GM23338 (cell line): Measurements from ENCODE around the gene NDEL1. TPM values are rescaled to one million over a fixed set of nuclear protein-coding genes. Genes with fewer than 3 reads are reported as not detected.

Experiments
- ATAC-seq: fragments of 200-7000 bp; cut with Tn5 transposase; 3 replicates; pipeline ENCODE4 v1.9.1; 2020
- DNase-seq: peaks from one replicate; pipeline ENCODE4 v3.0.0-alpha.2; 2015; ENCODE audit warnings: low spot score
- H2AFZ ChIP-seq: fragments of 200-600 bp; sonication (generic); 2 replicates; pipeline ENCODE4 v1.8.0; 2016; ENCODE audit warnings: antibody characterized with exemption, mild to moderate bottlenecking, moderate library complexity
- H3F3A ChIP-seq: fragments of 200-600 bp; sonication (generic); replicated peaks from 2 replicates; pipeline ENCODE4 v1.8.0; 2017; ENCODE audit warnings: antibody characterized with exemption, mixed run types, low read depth
- H3K27ac ChIP-seq: fragments of 200-600 bp; sonication (generic); 2 replicates; pipeline ENCODE4 v1.6.1; 2016; ENCODE audit warnings: low read depth
- H3K27me3 ChIP-seq: fragments of 200-600 bp; sonication (generic); 2 replicates; pipeline ENCODE4 v1.8.0; 2016; ENCODE audit warnings: mild to moderate bottlenecking, mixed run types, moderate library complexity; ENCODE audit not compliant: insufficient read depth
- H3K36me3 ChIP-seq: fragments of 200-600 bp; sonication (generic); 2 replicates; pipeline ENCODE4 v1.8.0; 2016; ENCODE audit warnings: mild to moderate bottlenecking; ENCODE audit not compliant: insufficient read depth
- H3K4me1 ChIP-seq: fragments of 200-600 bp; sonication (generic); 2 replicates; pipeline ENCODE4 v1.8.0; 2016; ENCODE audit warnings: mild to moderate bottlenecking, moderate library complexity; ENCODE audit not compliant: insufficient read depth
- H3K4me2 ChIP-seq: fragments of 200-600 bp; sonication (generic); 2 replicates; pipeline ENCODE4 v1.7.1; 2017; ENCODE audit warnings: mixed run types
- H3K4me3 ChIP-seq: fragments of 200-600 bp; sonication (generic); 2 replicates; pipeline ENCODE4 v1.6.1; 2016; ENCODE audit warnings: mixed run types
- H3K79me2 ChIP-seq: fragments of 200-600 bp; sonication (generic); replicated peaks from 2 replicates; pipeline ENCODE4 v1.8.0; 2017; ENCODE audit warnings: mild to moderate bottlenecking; ENCODE audit not compliant: insufficient read depth
- H3K9me2 ChIP-seq: fragments of 200-600 bp; sonication (generic); 2 replicates; pipeline ENCODE4 v1.8.0; 2017; ENCODE audit not compliant: insufficient read depth
- H4K20me1 ChIP-seq: fragments of 200-600 bp; sonication (generic); replicated peaks from 2 replicates; pipeline ENCODE4 v1.8.0; 2017; ENCODE audit warnings: mild to moderate bottlenecking; ENCODE audit not compliant: insufficient read depth
- H3K27ac Mint-ChIP-seq: 2 replicates; pipeline ENCODE4 v1.8.0; 2020; ENCODE audit warnings: inconsistent platforms, mild to moderate bottlenecking, moderate library complexity, mixed read lengths
- H3K27me3 Mint-ChIP-seq: 3 replicates; pipeline ENCODE4 v1.8.0; 2022; ENCODE audit warnings: low read depth, mild to moderate bottlenecking, moderate library complexity, mixed read lengths, inconsistent platforms; ENCODE audit not compliant: insufficient read depth, poor library complexity
- H3K36me3 Mint-ChIP-seq: 3 replicates; pipeline ENCODE4 v1.8.0; 2021; ENCODE audit warnings: low read depth, mild to moderate bottlenecking, inconsistent platforms, moderate library complexity, mixed read lengths
- H3K4me1 Mint-ChIP-seq: 3 replicates; pipeline ENCODE4 v1.8.0; 2020; ENCODE audit warnings: mild to moderate bottlenecking, inconsistent platforms, mixed read lengths
- H3K4me3 Mint-ChIP-seq: 3 replicates; pipeline ENCODE4 v1.8.0; 2021; ENCODE audit warnings: moderate library complexity, mild to moderate bottlenecking, inconsistent platforms, mixed read lengths
- H3K9me3 Mint-ChIP-seq: 3 replicates; pipeline ENCODE4 v1.8.0; 2020; ENCODE audit warnings: moderate library complexity, mild to moderate bottlenecking, inconsistent platforms, mixed read lengths
- CREB1 ChIP-seq: fragments of 250-450 bp; sonication (Bioruptor Pico); IDR thresholded peaks from 2 replicates; pipeline ENCODE4 v1.5.0; 2020; ENCODE audit warnings: low read depth, mild to moderate bottlenecking, moderate library complexity
- CTCF ChIP-seq, 2 experiments: fragments of 200-600 bp in 1 of 2; sonication (generic) in 1 of 2; conservative IDR thresholded peaks; 2 replicates each; pipeline versions ENCODE4 v1.5.1 to v1.6.1; 2016 to 2017; ENCODE audit warnings: antibody characterized with exemption in 2 of 2, low read depth in 2 of 2, mild to moderate bottlenecking in 2 of 2, moderate library complexity in 1 of 2
- EZH2 ChIP-seq: fragments of 200-600 bp; sonication (generic); IDR thresholded peaks from one replicate; pipeline ENCODE4 v1.8.0; 2017; ENCODE audit warnings: antibody characterized with exemption, mild to moderate bottlenecking, low read depth; ENCODE audit not compliant: unreplicated experiment
- EZH2phosphoT487 ChIP-seq: fragments of 200-600 bp; sonication (generic); IDR thresholded peaks from one replicate; pipeline ENCODE4 v1.8.1; 2018; ENCODE audit warnings: antibody characterized with exemption; ENCODE audit not compliant: unreplicated experiment
- JUNB ChIP-seq: IDR thresholded peaks from one replicate; pipeline ENCODE4 v1.6.1; 2016; ENCODE audit warnings: antibody characterized with exemption; ENCODE audit not compliant: unreplicated experiment
- NANOG ChIP-seq: IDR thresholded peaks from 2 replicates; pipeline ENCODE4 v1.6.1; 2016; ENCODE audit warnings: antibody characterized with exemption, borderline replicate concordance
- POLR2AphosphoS5 ChIP-seq: IDR thresholded peaks from 2 replicates; pipeline ENCODE4 v1.6.1; 2016; ENCODE audit warnings: antibody characterized with exemption, low read depth
- REST ChIP-seq: IDR thresholded peaks from one replicate; pipeline ENCODE4 v1.6.1; 2018; ENCODE audit warnings: antibody characterized with exemption; ENCODE audit not compliant: unreplicated experiment
- STAT1 ChIP-seq: IDR thresholded peaks from one replicate; pipeline ENCODE4 v1.6.1; 2016; ENCODE audit warnings: antibody characterized with exemption; ENCODE audit not compliant: unreplicated experiment
- ZNF114 ChIP-seq: fragments of 250-450 bp; sonication (Bioruptor Pico); IDR thresholded peaks from 2 replicates; pipeline ENCODE4 v1.5.0; 2020; ENCODE audit warnings: mild to moderate bottlenecking, moderate library complexity
- ZNF331 ChIP-seq: fragments of 250-450 bp; sonication (Bioruptor Pico); IDR thresholded peaks from 2 replicates; pipeline ENCODE4 v1.5.0; 2020; ENCODE audit warnings: low read depth, mild to moderate bottlenecking, moderate library complexity
- polyA plus RNA-seq: library from polyadenylated mRNA; unstranded; fragments of >200 nt; fragmentation: Nextera tagmentation; extraction: Ambion mirVana; gene quantifications from 2 replicates; pipeline ENCODE4 v1.2.1, GENCODE V29; 2016
- total RNA-seq: library from RNA; depleted of rRNA; stranded (reverse); fragments of >200 nt; shearing (Covaris generic); gene quantifications from 2 replicates; pipeline ENCODE4 v1.2.3, GENCODE V29; 2014
- TF ChIP-seq, protein P1 (sequence below): IDR thresholded peaks from 2 replicates; pipeline ENCODE4 v1.6.1; 2016; ENCODE audit warnings: antibody characterized with exemption
- TF ChIP-seq, protein P2 (sequence below): fragments of 250-450 bp; sonication (Bioruptor Pico); IDR thresholded peaks from 2 replicates; pipeline ENCODE4 v1.5.0; 2020; ENCODE audit warnings: mild to moderate bottlenecking, moderate library complexity

NDEL1 gene
- total and polyA plus RNA-seq, 2 experiments from 2014 or later = 21.2 to 26.0 TPM

DNA sequence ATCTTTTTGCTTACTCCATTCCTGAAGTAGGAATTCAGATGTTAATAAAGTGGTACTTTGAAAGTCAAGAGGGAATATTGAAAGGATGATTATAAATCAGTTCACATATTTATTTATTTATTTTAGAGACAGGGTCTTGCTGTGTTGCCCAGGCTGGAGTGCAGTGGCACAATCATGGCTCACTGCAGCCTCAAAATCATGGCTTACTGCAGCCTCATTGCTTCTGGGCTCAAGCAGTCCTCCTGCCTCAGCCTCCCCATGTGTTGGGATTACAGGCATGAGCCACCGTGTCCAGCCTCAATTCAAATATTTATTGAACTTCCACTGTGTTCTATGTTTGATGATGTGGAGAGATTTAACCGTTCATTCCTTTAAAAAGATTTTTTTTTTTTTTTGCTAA is 6.6 kb downstream of the NDEL1 start:
- no peak overlapping the region for H3K4me3 ChIP-seq
- peaks cover 2% of the 10 kb centered on the region for H3K27me3 Mint-ChIP-seq
- ATAC-seq (no peak), DNase-seq (no peak)
- H3K27me3 ChIP-seq = no peaks in the 10 kb centered on the region
- peaks cover 61% of the 10 kb centered on the region for H3K79me2 ChIP-seq
- peaks cover 5% of the 10 kb centered on the region; the same call in 1 of the 2 replicates for H4K20me1 ChIP-seq
- peaks cover under 1% of the 10 kb centered on the region for H3K4me1 Mint-ChIP-seq
- H3K9me3 Mint-ChIP-seq = no peaks in the 10 kb centered on the region
- H2AFZ ChIP-seq = no peak overlapping the region
- 0 out of 2 replicates have a peak, but pooled peaks cover 2% of the 10 kb centered on the region for H3K4me1 ChIP-seq
- H3K27ac Mint-ChIP-seq = no peak overlapping the region
- H3K4me3 Mint-ChIP-seq = no peak overlapping the region
- no peaks in the 10 kb centered on the region for H3F3A ChIP-seq
- H3K9me2 ChIP-seq = no peaks in the 10 kb centered on the region
- no peaks in the 10 kb centered on the region for H3K36me3 ChIP-seq
- no peak overlapping the region for H3K27ac ChIP-seq
- TF ChIP-seq NANOG (no peak), CTCF (conservative IDR thresholded peaks at IDR 0.05; ENCODE audit: low read depth in 2 of 2) (no peak), JUNB (no peak), ZNF331 (CRISPR knock-in tag) (no peak), POLR2AphosphoS5 (no peak), EZH2 (no peak), EZH2phosphoT487 (no peak), REST (no peak), STAT1 (no peak), ZNF114 (CRISPR knock-in tag) (no peak), CREB1 (CRISPR knock-in tag) (no peak)
- TF ChIP-seq, protein P1, sequence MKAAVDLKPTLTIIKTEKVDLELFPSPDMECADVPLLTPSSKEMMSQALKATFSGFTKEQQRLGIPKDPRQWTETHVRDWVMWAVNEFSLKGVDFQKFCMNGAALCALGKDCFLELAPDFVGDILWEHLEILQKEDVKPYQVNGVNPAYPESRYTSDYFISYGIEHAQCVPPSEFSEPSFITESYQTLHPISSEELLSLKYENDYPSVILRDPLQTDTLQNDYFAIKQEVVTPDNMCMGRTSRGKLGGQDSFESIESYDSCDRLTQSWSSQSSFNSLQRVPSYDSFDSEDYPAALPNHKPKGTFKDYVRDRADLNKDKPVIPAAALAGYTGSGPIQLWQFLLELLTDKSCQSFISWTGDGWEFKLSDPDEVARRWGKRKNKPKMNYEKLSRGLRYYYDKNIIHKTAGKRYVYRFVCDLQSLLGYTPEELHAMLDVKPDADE = no peak
- TF ChIP-seq, protein P2, sequence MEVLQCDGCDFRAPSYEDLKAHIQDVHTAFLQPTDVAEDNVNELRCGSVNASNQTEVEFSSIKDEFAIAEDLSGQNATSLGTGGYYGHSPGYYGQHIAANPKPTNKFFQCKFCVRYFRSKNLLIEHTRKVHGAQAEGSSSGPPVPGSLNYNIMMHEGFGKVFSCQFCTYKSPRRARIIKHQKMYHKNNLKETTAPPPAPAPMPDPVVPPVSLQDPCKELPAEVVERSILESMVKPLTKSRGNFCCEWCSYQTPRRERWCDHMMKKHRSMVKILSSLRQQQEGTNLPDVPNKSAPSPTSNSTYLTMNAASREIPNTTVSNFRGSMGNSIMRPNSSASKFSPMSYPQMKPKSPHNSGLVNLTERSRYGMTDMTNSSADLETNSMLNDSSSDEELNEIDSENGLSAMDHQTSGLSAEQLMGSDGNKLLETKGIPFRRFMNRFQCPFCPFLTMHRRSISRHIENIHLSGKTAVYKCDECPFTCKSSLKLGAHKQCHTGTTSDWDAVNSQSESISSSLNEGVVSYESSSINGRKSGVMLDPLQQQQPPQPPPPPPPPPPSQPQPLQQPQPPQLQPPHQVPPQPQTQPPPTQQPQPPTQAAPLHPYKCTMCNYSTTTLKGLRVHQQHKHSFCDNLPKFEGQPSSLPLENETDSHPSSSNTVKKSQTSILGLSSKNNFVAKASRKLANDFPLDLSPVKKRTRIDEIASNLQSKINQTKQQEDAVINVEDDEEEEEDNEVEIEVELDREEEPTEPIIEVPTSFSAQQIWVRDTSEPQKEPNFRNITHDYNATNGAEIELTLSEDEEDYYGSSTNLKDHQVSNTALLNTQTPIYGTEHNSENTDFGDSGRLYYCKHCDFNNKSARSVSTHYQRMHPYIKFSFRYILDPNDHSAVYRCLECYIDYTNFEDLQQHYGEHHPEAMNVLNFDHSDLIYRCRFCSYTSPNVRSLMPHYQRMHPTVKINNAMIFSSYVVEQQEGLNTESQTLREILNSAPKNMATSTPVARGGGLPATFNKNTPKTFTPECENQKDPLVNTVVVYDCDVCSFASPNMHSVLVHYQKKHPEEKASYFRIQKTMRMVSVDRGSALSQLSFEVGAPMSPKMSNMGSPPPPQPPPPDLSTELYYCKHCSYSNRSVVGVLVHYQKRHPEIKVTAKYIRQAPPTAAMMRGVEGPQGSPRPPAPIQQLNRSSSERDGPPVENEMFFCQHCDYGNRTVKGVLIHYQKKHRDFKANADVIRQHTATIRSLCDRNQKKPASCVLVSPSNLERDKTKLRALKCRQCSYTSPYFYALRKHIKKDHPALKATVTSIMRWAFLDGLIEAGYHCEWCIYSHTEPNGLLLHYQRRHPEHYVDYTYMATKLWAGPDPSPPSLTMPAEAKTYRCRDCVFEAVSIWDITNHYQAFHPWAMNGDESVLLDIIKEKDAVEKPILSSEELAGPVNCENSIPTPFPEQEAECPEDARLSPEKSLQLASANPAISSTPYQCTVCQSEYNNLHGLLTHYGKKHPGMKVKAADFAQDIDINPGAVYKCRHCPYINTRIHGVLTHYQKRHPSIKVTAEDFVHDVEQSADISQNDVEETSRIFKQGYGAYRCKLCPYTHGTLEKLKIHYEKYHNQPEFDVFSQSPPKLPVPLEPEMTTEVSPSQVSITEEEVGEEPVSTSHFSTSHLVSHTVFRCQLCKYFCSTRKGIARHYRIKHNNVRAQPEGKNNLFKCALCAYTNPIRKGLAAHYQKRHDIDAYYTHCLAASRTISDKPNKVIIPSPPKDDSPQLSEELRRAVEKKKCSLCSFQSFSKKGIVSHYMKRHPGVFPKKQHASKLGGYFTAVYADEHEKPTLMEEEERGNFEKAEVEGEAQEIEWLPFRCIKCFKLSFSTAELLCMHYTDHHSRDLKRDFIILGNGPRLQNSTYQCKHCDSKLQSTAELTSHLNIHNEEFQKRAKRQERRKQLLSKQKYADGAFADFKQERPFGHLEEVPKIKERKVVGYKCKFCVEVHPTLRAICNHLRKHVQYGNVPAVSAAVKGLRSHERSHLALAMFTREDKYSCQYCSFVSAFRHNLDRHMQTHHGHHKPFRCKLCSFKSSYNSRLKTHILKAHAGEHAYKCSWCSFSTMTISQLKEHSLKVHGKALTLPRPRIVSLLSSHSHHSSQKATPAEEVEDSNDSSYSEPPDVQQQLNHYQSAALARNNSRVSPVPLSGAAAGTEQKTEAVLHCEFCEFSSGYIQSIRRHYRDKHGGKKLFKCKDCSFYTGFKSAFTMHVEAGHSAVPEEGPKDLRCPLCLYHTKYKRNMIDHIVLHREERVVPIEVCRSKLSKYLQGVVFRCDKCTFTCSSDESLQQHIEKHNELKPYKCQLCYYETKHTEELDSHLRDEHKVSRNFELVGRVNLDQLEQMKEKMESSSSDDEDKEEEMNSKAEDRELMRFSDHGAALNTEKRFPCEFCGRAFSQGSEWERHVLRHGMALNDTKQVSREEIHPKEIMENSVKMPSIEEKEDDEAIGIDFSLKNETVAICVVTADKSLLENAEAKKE (CRISPR knock-in tag) = no peak
- H3K4me2 ChIP-seq = no peak overlapping the region
- peaks cover 8% of the 10 kb centered on the region; the same call in 2 of the 3 replicates for H3K36me3 Mint-ChIP-seq
